SH-SY5Y (cell line): Measurements from ENCODE around the gene KDM4B.

Experiments used
- GATA2 ChIP-seq: IDR thresholded peaks from 2 replicates; pipeline ENCODE4 v1.6.1; 2011; ENCODE audit warnings: mild to moderate bottlenecking, low read depth, low read length
- GATA3 ChIP-seq: IDR thresholded peaks from 2 replicates; pipeline ENCODE4 v1.6.1; 2011; ENCODE audit warnings: low read depth, mild to moderate bottlenecking, low read length, moderate library complexity

- TF ChIP-seq GATA2: no peak
- no peak for TF ChIP-seq GATA3
Observed at GRCh38 chr19:4970558-4971423, 1.9 kb downstream of the KDM4B start.
